GOT3 (cell line): ENCODE results near the gene SETD1B.

Source experiments
- DNase-seq: peaks from one replicate; lab custom pipeline; 2025; ENCODE audit warnings: mixed read lengths; lab: John Stamatoyannopoulos, UW

The SETD1B gene

GRCh38 chr12:121795034-121795968, 8.5 kb upstream of the SETD1B start:
- peak; percentile 59 for DNase-seq

GRCh38 chr12:121796855-121797751, 6.7 kb upstream of the SETD1B start:
- DNase-seq = no peak

- no peak for DNase-seq
These were observed 5.6 kb upstream of the SETD1B start for GRCh38 chr12:121797937-121798786.

- no peak for DNase-seq
These were observed 5.0 kb upstream of the SETD1B start for GRCh38 chr12:121798787-121799155.

GRCh38 chr12:121799156-121799841, 4.5 kb upstream of the SETD1B start:
- no peak for DNase-seq

DNA sequence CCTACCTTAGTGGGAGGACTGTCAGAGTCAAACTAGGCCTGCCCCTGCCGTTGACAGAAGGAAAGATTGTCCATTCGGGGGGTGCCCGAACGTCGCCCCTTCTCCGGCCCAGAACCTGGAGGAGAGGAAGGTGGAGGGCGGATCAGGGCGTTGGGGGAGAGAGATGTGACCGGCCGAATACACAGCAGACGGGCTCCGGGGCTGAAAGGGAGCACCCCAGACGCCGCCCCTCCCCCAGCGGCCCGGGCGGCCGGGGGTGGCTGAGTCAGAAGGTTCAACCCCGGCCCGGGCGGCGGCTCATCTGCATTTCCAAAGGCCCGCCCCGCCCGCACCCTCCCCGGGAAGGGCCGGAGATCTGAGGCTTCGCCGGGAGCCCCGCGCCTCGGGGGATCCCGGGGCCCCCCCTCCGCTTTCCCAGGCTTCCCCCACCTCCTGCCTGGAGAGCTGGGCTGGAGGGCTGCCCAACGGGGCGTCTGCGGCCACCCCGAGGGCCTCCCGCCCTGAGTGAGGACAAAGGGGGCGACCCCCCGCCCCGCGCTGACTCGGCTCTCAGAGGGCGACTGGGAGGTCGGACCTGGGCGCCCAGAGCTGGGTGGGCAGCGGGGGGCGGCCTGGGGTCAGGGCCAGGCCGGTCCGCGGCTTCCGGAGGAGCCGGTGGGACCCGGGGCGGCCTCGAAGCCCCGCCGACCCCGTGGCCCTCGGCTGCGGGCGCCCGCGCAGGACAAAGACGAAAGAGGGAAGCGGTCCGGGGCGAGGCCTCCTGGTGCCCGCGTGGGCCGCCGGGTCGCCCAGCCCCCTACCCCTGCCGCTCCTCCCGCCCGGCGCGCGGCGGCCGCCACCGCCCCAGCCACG, 3.7 kb upstream of the SETD1B start:
- peak; percentile 55 for DNase-seq

GRCh38 chr12:121800694-121801594, 2.9 kb upstream of the SETD1B start:
- no peak for DNase-seq

DNA sequence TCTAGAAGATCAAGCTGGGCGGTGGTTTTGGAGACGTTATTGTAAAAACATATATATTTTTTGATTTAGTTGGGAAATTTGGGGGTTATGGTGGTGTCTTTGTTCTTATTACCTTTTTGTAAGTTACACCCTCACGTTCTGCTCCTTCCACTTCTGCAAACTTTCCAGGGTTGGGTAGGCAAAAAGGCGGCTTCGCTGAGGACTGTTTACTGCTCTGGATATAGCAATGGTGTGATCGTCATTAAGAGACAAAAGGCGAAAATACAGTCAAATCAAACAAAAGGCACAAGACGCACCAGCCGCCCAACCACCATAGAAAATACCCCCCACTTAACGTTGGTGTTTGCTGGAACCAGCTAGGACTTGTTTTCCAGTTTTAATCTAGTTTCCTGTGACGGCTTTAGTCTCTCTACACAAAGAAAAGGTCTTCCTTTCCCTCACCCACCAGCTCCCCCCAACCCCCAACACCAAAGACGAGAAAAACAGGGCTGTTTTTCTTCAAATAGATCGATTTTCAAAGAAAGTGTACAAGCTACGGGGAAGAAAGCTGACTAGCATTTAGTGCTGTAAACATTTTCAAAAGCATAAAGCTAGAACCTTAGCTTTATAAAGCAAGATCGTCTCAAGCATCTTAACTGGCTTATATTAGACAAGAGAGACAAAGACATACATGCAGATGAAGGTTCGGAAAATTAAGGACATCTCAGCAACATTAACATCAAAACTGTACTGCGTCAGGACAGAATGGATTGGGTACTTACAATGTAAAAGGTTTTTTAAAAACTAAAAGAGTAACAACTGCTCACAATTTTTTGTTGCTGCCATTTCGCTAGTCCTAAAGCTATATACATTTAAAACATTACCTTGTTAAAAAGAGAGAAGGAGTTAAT, 2.0 kb upstream of the SETD1B start:
- no peak for DNase-seq

DNA sequence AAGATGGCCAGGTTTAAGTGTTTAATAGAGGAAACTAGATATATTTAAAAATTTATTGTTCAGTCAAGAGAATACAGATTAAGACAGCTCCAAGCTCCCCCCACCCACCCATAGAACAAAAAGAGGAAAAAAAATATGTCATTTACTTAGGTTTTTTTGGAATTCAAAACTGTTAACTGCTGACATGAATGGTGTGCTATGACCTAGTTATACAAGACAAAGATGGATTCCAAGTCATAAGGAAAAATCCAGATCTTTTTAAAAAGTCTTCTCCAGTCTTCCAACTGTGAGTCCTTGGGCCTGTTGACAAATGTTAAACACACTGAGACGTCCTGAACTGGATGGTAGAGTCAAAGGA, 1.3 kb upstream of the SETD1B start:
- DNase-seq = no peak

- peak; percentile 80 for DNase-seq
These were observed 738 bp upstream of the SETD1B start for GRCh38 chr12:121802843-121803698.

DNA sequence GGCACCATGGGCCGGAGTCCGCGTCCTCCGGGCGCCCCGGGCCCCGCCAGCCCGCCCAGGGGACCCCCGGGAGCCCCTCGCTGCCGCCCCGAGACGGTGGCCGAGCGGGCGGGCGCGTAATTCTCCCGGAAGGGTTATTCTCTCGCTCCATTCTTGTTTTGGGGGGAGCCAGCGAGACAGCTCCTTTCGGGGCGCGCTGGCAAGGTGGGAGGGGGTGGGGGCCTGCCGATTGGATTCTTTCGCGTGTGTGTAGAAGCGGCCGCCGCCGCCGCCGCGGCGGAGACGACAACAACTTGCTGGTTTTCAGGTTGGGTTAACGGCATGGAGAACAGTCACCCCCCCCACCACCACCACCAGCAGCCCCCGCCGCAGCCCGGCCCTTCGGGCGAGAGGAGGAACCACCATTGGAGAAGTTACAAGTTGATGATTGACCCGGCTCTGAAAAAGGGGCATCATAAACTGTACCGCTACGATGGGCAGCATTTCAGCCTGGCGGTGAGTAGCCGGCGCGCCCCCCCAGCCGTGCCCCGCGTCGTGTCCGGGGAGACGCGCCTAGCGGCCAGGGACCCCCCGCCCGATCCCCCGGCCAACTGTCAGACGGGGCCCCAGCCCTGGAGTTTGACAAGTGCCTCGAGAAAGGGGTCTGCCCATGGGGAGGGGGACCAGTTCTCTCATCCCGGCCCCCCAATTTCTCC, 755 bp downstream of the SETD1B start:
- no peak for DNase-seq

DNA sequence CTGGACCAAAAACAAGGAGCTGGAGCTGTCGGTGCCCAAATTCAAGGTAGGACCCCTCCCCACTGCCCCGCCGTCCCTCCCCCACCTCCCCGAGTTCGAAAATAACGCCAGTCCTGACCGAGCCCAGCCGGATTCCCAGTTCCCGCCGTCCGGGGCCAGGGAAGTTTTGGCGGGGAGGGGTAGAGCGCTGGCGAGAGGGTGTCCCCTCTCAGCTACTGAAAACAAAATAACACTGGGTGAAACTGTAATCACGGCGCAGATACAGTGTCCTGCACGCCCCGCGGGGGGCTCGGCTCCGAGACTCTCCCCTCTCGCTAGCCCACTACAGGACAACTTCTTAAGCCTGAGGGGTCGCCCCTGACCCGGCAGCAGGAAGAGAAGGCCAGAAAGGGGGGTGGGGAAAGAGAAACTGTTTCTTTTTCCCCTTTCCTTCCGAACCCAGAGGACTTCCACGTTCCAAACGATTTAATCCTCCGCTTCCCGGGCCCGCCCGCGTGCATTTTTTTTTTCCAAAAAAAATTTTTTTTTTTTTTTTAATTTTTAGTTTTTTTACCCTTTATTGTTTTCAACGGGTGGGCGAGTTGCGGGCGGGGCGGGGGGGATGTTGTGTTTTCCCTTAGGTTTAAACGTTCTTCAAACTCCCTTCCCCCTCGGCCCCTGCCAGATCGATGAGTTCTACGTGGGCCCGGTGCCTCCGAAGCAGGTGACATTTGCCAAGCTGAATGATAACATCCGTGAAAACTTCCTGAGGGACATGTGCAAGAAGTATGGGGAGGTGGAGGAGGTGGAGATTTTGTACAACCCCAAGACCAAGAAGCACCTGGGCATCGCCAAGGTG, 1.6 kb downstream of the SETD1B start:
- no peak for DNase-seq

GRCh38 chr12:121806009-121806545, 2.3 kb downstream of the SETD1B start:
- DNase-seq = no peak

- no peak for DNase-seq
These were observed 3.0 kb downstream of the SETD1B start for GRCh38 chr12:121806546-121807423.
